Ecto neural progenitor cell (in vitro differentiated cells): ENCODE data around the gene RAB24.
"Not testable (repeated sequence)": the region's sequence is repeated elsewhere in the genome, so short reads cannot be mapped to it uniquely, and the experiment has no call there.

Experiments used
- DNase-seq: peaks from one replicate; pipeline ENCODE4 v3.0.0-alpha.2; 2018; ENCODE audit warnings: low spot score

Gene RAB24

GRCh38 chr5:177303121-177303924 lies at the start of gene RAB24, which contains the start of gene PRELID1:
RAB24 (minus strand) TSS chr5:177303719; CDS start chr5:177303288, 431 bp downstream.
PRELID1 (plus strand) TSS chr5:177303799; CDS start chr5:177303986, 187 bp downstream.
- peak; percentile 93 for DNase-seq

GRCh38 chr5:177353093-177353492 lies 49.6 kb upstream of the RAB24 start:
- DNase-seq, result no peak

GRCh38 chr5:177351392-177352329 lies 48.1 kb upstream of the RAB24 start, which contains the start of gene LMAN2:
LMAN2 (minus strand) TSS chr5:177351668; CDS start chr5:177351647, 21 bp downstream.
- DNase-seq, result peak; percentile 94

- no peak for DNase-seq
Measured at GRCh38 chr5:177350776-177351391, 47.4 kb upstream of the RAB24 start.

GRCh38 chr5:177349762-177350161 lies 46.2 kb upstream of the RAB24 start:
- no peak for DNase-seq

- no peak for DNase-seq
Measured at GRCh38 chr5:177349362-177349647, 45.8 kb upstream of the RAB24 start.

- DNase-seq, result no peak
Measured at GRCh38 chr5:177347699-177348098, 44.2 kb upstream of the RAB24 start.

GRCh38 chr5:177346820-177347219 lies 43.3 kb upstream of the RAB24 start:
- no peak for DNase-seq

- DNase-seq, result no peak
Measured at GRCh38 chr5:177344891-177345290, 41.4 kb upstream of the RAB24 start.

GRCh38 chr5:177343777-177344176 lies 40.3 kb upstream of the RAB24 start:
- DNase-seq, result no peak

GRCh38 chr5:177343000-177343399 lies 39.5 kb upstream of the RAB24 start:
- DNase-seq, result not testable (repeated sequence)

- DNase-seq, result no peak
Measured at GRCh38 chr5:177339107-177339638, 35.7 kb upstream of the RAB24 start.

GRCh38 chr5:177338251-177339106 lies 35.0 kb upstream of the RAB24 start:
- no peak for DNase-seq

GRCh38 chr5:177336603-177337494 lies 33.3 kb upstream of the RAB24 start:
- DNase-seq, result no peak

GRCh38 chr5:177336112-177336511 lies 32.6 kb upstream of the RAB24 start:
- DNase-seq, result no peak

- no peak for DNase-seq
Measured at GRCh38 chr5:177335701-177336065, 32.2 kb upstream of the RAB24 start.

- DNase-seq, result no peak
Measured at GRCh38 chr5:177334781-177335700, 31.5 kb upstream of the RAB24 start.

- no peak for DNase-seq
Measured at GRCh38 chr5:177334155-177334551, 30.6 kb upstream of the RAB24 start.
